ENCODE results near the gene HOXA11.
A peak's percentile ranks its signal among the peaks of the same experiment; 100 is the strongest.

The HOXA11 gene

DNA sequence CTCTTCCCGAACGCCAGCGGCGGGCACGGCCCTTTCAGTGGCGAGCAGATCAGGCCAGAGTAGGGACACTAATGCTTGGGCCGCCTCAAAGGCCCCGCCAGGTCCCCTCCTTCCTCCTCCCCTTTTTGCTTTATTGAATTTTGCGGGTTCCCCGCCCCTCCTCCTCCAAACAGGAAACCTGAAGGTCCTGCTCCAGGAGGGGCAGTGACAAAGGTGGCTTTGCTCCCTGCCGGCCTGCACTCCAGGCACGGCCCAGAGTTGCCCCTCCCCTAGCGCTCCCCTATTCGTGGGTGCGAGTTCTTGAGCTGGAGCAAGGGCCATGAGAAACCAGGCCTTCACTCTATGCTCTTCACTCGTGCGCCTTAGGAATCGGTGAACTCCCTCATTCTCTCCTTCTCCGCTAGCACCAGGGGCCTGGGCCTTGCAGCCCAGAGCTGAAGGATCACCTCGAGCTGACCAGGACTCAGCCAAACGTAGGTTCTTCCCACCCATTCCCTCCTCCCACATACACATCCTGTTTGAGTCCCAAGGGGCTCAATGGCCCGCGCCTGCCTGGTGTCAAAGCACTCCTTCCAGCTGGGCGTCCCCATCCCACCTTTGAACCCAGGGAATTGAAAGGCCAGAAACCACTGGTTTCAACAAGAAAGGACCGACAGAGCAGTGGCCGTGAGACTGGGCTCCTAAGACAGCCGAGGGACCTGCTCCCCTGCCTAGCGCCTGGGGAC, 36.8 kb downstream of the HOXA11 start:
- DNase-seq (ENCODE audit: low read depth) = peak; percentile 40
- no peak for TF ChIP-seq POLR2A (IDR thresholded peaks at IDR 0.05; ENCODE audit: extremely low read depth, insufficient read length)
- peak overlapping the region; percentile 13 for H3K4me3 ChIP-seq (ENCODE audit: low read depth, low read length)

DNA sequence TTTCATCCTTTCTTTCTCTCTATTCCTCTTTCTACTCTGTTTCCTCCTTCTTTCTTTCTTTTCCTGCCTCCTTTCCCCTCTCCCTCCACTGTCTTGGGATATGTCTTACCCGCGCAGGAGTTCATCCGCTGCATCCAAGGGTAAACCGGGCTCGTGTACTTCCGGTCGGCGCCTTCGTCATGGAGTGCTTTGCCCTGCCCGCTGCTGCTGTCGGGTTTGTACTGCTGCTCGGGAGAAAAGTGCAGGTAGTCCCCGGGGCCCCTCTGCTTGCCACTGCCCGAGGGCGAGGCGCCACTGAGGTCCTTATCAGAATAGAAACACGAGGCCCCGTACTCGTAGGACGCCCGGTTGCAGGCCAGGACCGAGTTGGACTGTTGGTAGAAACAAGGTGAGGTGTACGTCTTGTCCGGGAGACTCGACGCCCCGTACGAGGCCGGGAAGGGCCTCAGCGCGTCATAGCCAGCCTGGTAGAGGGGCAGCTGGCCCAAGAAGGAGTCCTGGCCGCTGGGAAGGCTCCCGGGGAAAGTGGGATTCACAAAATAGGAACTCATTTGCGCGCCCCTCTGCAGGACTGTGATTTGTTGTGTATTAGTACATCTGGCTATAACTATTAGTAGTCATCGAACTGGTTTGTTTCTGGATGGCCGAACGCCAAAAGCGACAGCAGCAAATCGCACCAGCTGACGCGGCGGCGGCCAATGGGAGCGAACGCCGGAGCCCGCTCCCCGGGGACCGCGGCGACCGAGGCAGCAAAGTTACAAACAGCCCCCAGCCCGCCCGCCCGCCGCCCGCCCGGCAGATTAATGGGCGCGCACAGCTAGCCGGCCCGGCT, 37.6 kb downstream of the HOXA11 start, which contains the start of gene HOXA6:
Gene HOXA6, minus strand, starts transcription at position 576 of the 832 bp plus-strand sequence. Its CDS starts 25 bp downstream, at position 551.
- H3K4me3 ChIP-seq (ENCODE audit: low read depth, low read length) = peak within 1 kb of the TSS; percentile 13
- no peak for DNase-seq (ENCODE audit: low read depth)
- TF ChIP-seq MYC (IDR thresholded peaks at IDR 0.05; ENCODE audit: low read depth, low read length) = no peak
- TF ChIP-seq, protein P1, sequence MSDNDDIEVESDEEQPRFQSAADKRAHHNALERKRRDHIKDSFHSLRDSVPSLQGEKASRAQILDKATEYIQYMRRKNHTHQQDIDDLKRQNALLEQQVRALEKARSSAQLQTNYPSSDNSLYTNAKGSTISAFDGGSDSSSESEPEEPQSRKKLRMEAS (IDR thresholded peaks at IDR 0.05; ENCODE audit: low read depth, low read length) = no peak
- TF ChIP-seq, protein P2, sequence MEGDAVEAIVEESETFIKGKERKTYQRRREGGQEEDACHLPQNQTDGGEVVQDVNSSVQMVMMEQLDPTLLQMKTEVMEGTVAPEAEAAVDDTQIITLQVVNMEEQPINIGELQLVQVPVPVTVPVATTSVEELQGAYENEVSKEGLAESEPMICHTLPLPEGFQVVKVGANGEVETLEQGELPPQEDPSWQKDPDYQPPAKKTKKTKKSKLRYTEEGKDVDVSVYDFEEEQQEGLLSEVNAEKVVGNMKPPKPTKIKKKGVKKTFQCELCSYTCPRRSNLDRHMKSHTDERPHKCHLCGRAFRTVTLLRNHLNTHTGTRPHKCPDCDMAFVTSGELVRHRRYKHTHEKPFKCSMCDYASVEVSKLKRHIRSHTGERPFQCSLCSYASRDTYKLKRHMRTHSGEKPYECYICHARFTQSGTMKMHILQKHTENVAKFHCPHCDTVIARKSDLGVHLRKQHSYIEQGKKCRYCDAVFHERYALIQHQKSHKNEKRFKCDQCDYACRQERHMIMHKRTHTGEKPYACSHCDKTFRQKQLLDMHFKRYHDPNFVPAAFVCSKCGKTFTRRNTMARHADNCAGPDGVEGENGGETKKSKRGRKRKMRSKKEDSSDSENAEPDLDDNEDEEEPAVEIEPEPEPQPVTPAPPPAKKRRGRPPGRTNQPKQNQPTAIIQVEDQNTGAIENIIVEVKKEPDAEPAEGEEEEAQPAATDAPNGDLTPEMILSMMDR (IDR thresholded peaks at IDR 0.05; ENCODE audit: low read depth, low read length) = no peak
- no peak for TF ChIP-seq POLR2A (IDR thresholded peaks at IDR 0.05; ENCODE audit: extremely low read depth, insufficient read length)

DNA sequence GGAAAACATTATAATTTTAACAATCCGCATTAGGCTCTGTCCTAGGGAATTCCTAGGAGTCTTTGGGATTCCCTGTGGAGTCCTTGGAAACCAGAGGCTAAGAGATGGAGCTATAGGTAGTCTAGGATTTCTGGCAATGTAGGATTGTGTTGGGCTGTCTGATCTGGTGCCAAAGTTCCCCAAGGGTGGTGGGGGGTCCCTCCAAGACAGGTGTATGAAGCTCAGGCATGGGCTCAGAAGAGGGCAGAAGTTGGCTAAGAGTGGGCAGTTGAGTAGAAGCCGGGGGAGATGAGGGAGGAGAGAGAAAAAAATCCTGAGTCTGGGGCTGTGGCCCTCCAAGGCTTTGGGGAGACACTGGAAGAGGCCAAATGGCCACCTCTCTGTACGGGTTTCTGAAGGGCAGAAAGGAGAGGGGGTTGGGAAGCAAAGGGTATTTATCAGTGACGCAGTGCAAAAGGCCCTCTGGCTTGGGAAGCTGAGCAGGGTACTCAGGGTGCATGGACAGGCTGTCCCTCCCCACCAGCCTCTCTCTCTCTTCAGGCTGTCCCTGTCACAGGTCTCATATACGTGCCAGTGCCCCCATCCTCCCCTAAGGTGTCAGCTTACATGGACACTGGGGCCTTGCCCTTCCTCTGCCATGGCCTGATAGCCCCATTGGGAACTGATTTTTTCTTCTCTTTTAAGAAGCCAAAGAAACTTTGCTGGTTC, 38.4 kb downstream of the HOXA11 start:
- DNase-seq (ENCODE audit: low read depth) = no peak
- TF ChIP-seq MYC (IDR thresholded peaks at IDR 0.05; ENCODE audit: low read depth, low read length) (no peak), POLR2A (IDR thresholded peaks at IDR 0.05; ENCODE audit: extremely low read depth, insufficient read length) (no peak)
- TF ChIP-seq, protein P2 (IDR thresholded peaks at IDR 0.05; ENCODE audit: low read depth, low read length) = no peak
- TF ChIP-seq, protein P1 (IDR thresholded peaks at IDR 0.05; ENCODE audit: low read depth, low read length) = no peak
- H3K4me3 ChIP-seq (ENCODE audit: low read depth, low read length) = no peak overlapping the region

DNA sequence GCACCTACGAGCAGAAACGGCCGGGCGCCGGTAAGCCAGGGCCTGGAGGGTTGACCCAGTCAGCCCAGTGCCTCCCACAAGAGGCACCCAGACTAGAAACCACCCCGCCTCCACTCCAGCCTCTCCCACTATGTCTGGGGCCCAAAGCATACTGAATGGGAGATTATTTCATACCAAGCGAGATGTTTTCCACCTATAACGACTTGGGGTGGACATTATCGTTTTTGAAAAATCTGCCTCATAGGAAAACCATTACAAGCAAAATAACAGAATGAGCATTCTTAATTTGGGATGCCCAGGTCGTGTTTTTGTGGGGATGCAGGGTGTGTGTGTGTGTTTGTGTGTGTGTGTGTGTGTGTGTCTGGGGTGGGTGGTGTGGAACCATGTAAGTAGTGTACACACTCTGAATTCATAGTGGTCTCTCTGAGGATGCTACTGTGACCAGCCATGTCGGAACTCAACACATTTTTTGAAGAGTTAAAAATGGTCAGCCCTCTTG, 39.1 kb downstream of the HOXA11 start:
- no peak for TF ChIP-seq MYC (IDR thresholded peaks at IDR 0.05; ENCODE audit: low read depth, low read length)
- no peak overlapping the region for H3K4me3 ChIP-seq (ENCODE audit: low read depth, low read length)
- no peak for DNase-seq (ENCODE audit: low read depth)

DNA sequence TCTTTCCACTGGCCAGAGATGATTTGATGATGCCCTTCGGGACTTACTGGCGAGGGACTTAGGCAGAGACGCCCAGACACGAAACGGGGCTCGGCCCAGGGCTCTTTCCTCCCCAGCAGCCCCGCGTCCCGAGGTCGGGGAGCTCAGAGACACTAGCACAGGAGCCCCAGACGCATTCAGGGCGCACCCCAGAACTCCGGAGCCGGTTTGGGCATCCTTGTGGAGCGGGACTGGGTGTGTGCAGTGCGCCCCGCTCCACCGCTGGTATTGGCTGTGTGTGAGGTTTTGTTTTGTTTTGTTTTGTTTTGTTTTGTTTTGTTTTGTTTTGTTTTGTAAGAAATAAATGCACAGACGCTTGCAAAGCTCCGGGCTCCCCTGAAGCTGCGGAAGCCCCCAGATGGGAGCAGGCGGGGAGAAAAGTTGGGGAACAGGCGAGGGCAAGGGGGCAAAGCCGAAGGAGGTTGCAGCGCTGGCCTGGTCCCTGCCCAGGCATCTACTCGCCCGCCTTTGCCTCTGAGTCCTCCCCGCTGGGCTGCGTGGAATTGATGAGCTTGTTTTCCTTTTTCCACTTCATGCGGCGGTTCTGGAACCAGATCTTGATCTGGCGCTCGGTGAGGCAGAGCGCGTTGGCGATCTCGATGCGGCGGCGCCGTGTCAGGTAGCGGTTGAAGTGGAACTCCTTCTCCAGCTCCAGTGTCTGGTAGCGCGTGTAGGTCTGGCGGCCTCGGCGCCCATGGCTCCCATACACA, 39.7 kb downstream of the HOXA11 start:
- no peak overlapping the region for H3K4me3 ChIP-seq (ENCODE audit: low read depth, low read length)
- TF ChIP-seq, protein P1 (IDR thresholded peaks at IDR 0.05; ENCODE audit: low read depth, low read length) = no peak
- DNase-seq (ENCODE audit: low read depth) = no peak

DNA sequence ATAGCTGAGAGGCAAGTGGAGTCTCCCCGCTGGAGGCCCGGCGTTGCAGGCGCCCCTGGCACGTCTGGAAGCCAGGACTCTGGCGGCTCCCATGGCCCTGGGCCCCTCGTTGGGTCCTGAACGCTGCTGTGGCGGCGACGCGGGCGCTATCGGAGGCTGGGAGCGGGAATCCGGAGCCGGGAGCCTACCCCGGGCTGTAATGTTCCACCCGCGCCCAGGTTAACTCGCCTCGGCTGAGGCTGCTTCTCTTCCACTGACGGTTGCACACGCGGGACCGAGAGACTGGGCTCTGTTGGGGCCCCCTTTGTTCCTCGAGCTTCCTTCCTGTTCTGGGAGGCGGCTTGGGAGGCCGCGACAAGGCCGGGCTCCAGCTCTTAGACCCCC, 40.3 kb downstream of the HOXA11 start:
- TF ChIP-seq, protein P2 (IDR thresholded peaks at IDR 0.05; ENCODE audit: low read depth, low read length) = no peak
- TF ChIP-seq, protein P1 (IDR thresholded peaks at IDR 0.05; ENCODE audit: low read depth, low read length) = no peak
- TF ChIP-seq MYC (IDR thresholded peaks at IDR 0.05; ENCODE audit: low read depth, low read length) (no peak), POLR2A (IDR thresholded peaks at IDR 0.05; ENCODE audit: extremely low read depth, insufficient read length) (no peak)
- no peak overlapping the region for H3K4me3 ChIP-seq (ENCODE audit: low read depth, low read length)

More for the DNA sequence above, 40.3 kb downstream of the HOXA11 start:
- no peak for DNase-seq (ENCODE audit: low read depth)
